Loucy (cell line): ENCODE data around the gene SDF2L1.

ENCODE experiments used
- H2AFZ ChIP-seq: fragments of 200-600 bp; sonication (generic); 2 replicates; pipeline ENCODE4 v1.6.0; 2016; ENCODE audit warnings: antibody characterized with exemption, mild to moderate bottlenecking, low read length, moderate library complexity
- H3F3A ChIP-seq: fragments of 200-600 bp; 2 replicates; pipeline ENCODE4 v1.6.0; 2016; ENCODE audit warnings: antibody characterized with exemption, low read depth, mild to moderate bottlenecking
- H3K27me3 ChIP-seq: fragments of 200-600 bp; sonication (generic); 2 replicates; pipeline ENCODE4 v1.6.1; 2014; ENCODE audit warnings: low read length, mild to moderate bottlenecking; ENCODE audit not compliant: insufficient read depth, poor library complexity, severe bottlenecking
- H3K36me3 ChIP-seq: fragments of 200-600 bp; sonication (generic); 2 replicates; pipeline ENCODE4 v1.6.1; 2016; ENCODE audit warnings: low read length; ENCODE audit not compliant: insufficient read depth
- H3K4me1 ChIP-seq: fragments of 200-600 bp; sonication (generic); 2 replicates; pipeline ENCODE4 v1.5.1; 2014; ENCODE audit warnings: low read length, mild to moderate bottlenecking; ENCODE audit not compliant: insufficient read depth, poor library complexity, severe bottlenecking
- H3K4me2 ChIP-seq: fragments of 200-600 bp; sonication (generic); 2 replicates; pipeline ENCODE4 v1.6.0; 2014; ENCODE audit warnings: antibody characterized with exemption, low read length, low read depth, mild to moderate bottlenecking; ENCODE audit not compliant: poor library complexity, severe bottlenecking
- H3K4me3 ChIP-seq: fragments of 200-600 bp; sonication (generic); 2 replicates; pipeline ENCODE4 v1.5.1; 2014; ENCODE audit warnings: low read length, mild to moderate bottlenecking, mixed read lengths; ENCODE audit not compliant: poor library complexity, severe bottlenecking
- H3K79me2 ChIP-seq: fragments of 200-600 bp; sonication (generic); 2 replicates; pipeline ENCODE4 v1.6.1; 2014; ENCODE audit warnings: low read length; ENCODE audit not compliant: insufficient read depth
- H3K9ac ChIP-seq: fragments of 200-600 bp; sonication (generic); 2 replicates; pipeline ENCODE4 v1.6.0; 2014; ENCODE audit warnings: mild to moderate bottlenecking, low read depth, low read length, moderate library complexity; ENCODE audit not compliant: poor library complexity, severe bottlenecking
- H3K9me2 ChIP-seq: fragments of 200-600 bp; sonication (generic); replicated peaks from 2 replicates; pipeline ENCODE4 v1.6.1; 2016; ENCODE audit warnings: low read depth, low read length, mixed read lengths
- H3K9me3 ChIP-seq: fragments of 200-600 bp; sonication (generic); 2 replicates; pipeline ENCODE4 v1.6.1; 2014; ENCODE audit warnings: mild to moderate bottlenecking, antibody characterized with exemption, low read length, low read depth; ENCODE audit not compliant: insufficient read depth
- H4K20me1 ChIP-seq: fragments of 200-600 bp; sonication (generic); 2 replicates; pipeline ENCODE4 v1.6.0; 2014; ENCODE audit warnings: antibody characterized with exemption, low read length, mild to moderate bottlenecking; ENCODE audit not compliant: insufficient read depth, poor library complexity, severe bottlenecking
- CTCF ChIP-seq: fragments of 200-600 bp; sonication (generic); conservative IDR thresholded peaks from 2 replicates; pipeline ENCODE4 v1.5.1; 2014; ENCODE audit warnings: mild to moderate bottlenecking, antibody characterized with exemption, low read length
- EZH2phosphoT487 ChIP-seq: fragments of 200-600 bp; IDR thresholded peaks from 2 replicates; pipeline ENCODE4 v1.6.1; 2018; ENCODE audit warnings: antibody characterized with exemption, mild to moderate bottlenecking, moderate library complexity, borderline replicate concordance

SDF2L1 gene

GRCh38 chr22:21640810-21641209, 1.3 kb upstream of the SDF2L1 start:
- no peak for TF ChIP-seq EZH2phosphoT487
- no peak for TF ChIP-seq CTCF
- H3K4me3 ChIP-seq = peak overlapping the region; percentile 98
- H3K4me2 ChIP-seq = peak overlapping the region; percentile 90
- H2AFZ ChIP-seq = no peak overlapping the region
- peaks cover 26% of the 10 kb centered on the region for H3K79me2 ChIP-seq
- H3K27me3 ChIP-seq = peaks cover 4% of the 10 kb centered on the region
- no peaks in the 10 kb centered on the region for H3K9me3 ChIP-seq
- H3K36me3 ChIP-seq = no peaks in the 10 kb centered on the region; the same call in 1 of the 2 replicates
- peak overlapping the region; percentile 86 for H3K9ac ChIP-seq
- H3K4me1 ChIP-seq = peaks cover 20% of the 10 kb centered on the region
- H4K20me1 ChIP-seq = peaks cover 6% of the 10 kb centered on the region
- no peaks in the 10 kb centered on the region for H3K9me2 ChIP-seq
- no peaks in the 10 kb centered on the region for H3F3A ChIP-seq

GRCh38 chr22:21641417-21641788, 699 bp upstream of the SDF2L1 start:
- Histone ChIP-seq H3K79me2 (peaks cover 26% of the 10 kb centered on the region), H4K20me1 (peaks cover 6% of the 10 kb centered on the region), H3F3A (no peaks in the 10 kb centered on the region), H3K9me2 (no peaks in the 10 kb centered on the region), H3K9me3 (no peaks in the 10 kb centered on the region), H2AFZ (peak overlapping the region; percentile 90), H3K9ac (peak overlapping the region; percentile 86), H3K4me3 (peak overlapping the region; percentile 98), H3K4me2 (peak overlapping the region; percentile 90), H3K36me3 (no peaks in the 10 kb centered on the region; the same call in 1 of the 2 replicates), H3K27me3 (peaks cover 4% of the 10 kb centered on the region), H3K4me1 (peaks cover 22% of the 10 kb centered on the region)
- TF ChIP-seq CTCF = peak; percentile 57
- no peak for TF ChIP-seq EZH2phosphoT487

GRCh38 chr22:21642584-21643448, 714 bp downstream of the SDF2L1 start:
- peaks cover 6% of the 10 kb centered on the region for H4K20me1 ChIP-seq
- H2AFZ ChIP-seq = peak overlapping the region; percentile 88
- no peaks in the 10 kb centered on the region for H3K9me2 ChIP-seq

More at GRCh38 chr22:21642584-21643448, 714 bp downstream of the SDF2L1 start:
- H3K9me3 ChIP-seq = no peaks in the 10 kb centered on the region
- H3K27me3 ChIP-seq = peaks cover 4% of the 10 kb centered on the region
- peak overlapping the region; percentile 98 for H3K4me3 ChIP-seq
- peak overlapping the region; percentile 90 for H3K4me2 ChIP-seq
- TF ChIP-seq EZH2phosphoT487 (no peak), CTCF (peak; percentile 73)
- no peaks in the 10 kb centered on the region for H3F3A ChIP-seq
- no peaks in the 10 kb centered on the region; the same call in 1 of the 2 replicates for H3K36me3 ChIP-seq
- H3K9ac ChIP-seq = peak overlapping the region; percentile 99
- peaks cover 31% of the 10 kb centered on the region for H3K79me2 ChIP-seq
- peaks cover 24% of the 10 kb centered on the region for H3K4me1 ChIP-seq
